ENCODE results near the gene TFDP2.
"Not testable (repeated sequence)": the region's sequence is repeated elsewhere in the genome, so short reads cannot be mapped to it uniquely, and the experiment has no call there.

The TFDP2 gene

GRCh38 chr3:142127941-142128658, 21.2 kb downstream of the TFDP2 start:
- DNase-seq, result no peak

DNA sequence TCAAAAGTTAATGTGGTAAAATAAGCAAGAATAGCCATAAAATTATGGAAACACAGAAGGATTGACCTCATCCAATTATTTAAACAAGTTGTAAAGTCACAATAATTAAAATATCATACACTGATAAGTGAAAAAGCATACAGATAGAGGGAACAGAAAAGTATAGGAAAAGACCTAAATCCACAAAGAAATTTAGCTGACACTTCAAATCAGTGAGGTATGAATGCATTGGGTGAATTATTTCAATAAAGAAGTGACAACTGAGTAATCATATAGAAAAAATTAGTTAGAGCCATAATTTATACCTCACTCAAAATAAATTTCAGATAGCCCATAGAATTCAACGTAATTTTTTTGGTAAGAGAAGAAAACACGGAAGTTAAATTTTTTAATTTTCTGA, 25.1 kb downstream of the TFDP2 start:
- no peak for DNase-seq

- DNase-seq, result no peak
Observed at GRCh38 chr3:142120707-142121106, 28.6 kb downstream of the TFDP2 start.

GRCh38 chr3:142118911-142119310, 30.4 kb downstream of the TFDP2 start:
- DNase-seq, result no peak

GRCh38 chr3:142117056-142117851, 32.1 kb downstream of the TFDP2 start:
- no peak for DNase-seq

GRCh38 chr3:142115867-142116668, 33.3 kb downstream of the TFDP2 start:
- peak; percentile 75 for DNase-seq

GRCh38 chr3:142112601-142113000, 36.7 kb downstream of the TFDP2 start:
- no peak for DNase-seq

- no peak for DNase-seq
Observed at GRCh38 chr3:142106548-142106947, 42.8 kb downstream of the TFDP2 start.

- DNase-seq, result no peak
Observed at GRCh38 chr3:142105991-142106390, 43.4 kb downstream of the TFDP2 start.

GRCh38 chr3:142104763-142105162, 44.6 kb downstream of the TFDP2 start:
- no peak for DNase-seq

GRCh38 chr3:142098964-142099363, 50.4 kb downstream of the TFDP2 start:
- peak; percentile 50 for DNase-seq

GRCh38 chr3:142097099-142097843, 52.1 kb downstream of the TFDP2 start:
- DNase-seq, result no peak

GRCh38 chr3:142095841-142096240, 53.5 kb downstream of the TFDP2 start:
- no peak for DNase-seq

GRCh38 chr3:142088925-142089324, 60.4 kb downstream of the TFDP2 start:
- not testable (repeated sequence) for DNase-seq

DNA sequence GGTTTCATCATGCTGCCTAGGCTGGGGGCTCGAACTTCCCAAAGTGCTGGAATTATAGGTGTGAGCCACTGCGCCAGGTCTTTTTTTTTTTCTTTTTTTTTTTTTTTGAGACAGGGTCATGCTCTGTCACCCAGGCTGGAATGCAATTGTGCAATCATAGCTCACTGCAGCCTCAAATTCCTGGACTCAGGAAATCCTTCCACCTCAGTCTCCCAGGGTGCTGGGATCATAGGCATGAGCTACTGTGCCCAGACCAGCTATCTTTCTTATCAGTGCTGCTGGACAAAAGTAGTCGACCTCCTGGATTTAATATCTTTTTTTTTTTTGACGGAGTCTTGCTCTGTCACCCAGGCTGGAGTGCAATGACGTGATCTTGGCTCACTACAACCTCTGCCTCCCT, 60.8 kb downstream of the TFDP2 start:
- no peak for DNase-seq

DNA sequence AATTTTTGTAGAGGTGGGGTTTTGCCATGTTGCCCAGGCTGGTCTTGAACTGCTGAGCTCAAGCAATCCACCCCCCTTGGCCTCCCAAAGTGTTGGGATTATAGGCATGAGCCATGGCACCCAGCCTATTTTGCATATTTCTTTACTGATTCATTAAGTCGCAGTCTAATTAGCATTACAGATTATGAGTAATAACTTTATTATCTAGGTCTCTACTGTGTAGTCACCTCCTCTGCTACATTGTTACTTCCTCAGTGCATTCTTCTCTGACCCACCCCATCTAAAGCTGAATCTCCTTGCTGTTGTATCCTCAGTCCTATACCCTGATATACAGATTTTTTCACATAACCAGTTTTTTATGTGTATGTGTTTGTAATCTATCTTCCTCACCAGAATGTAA, 61.7 kb downstream of the TFDP2 start:
- no peak for DNase-seq

DNA sequence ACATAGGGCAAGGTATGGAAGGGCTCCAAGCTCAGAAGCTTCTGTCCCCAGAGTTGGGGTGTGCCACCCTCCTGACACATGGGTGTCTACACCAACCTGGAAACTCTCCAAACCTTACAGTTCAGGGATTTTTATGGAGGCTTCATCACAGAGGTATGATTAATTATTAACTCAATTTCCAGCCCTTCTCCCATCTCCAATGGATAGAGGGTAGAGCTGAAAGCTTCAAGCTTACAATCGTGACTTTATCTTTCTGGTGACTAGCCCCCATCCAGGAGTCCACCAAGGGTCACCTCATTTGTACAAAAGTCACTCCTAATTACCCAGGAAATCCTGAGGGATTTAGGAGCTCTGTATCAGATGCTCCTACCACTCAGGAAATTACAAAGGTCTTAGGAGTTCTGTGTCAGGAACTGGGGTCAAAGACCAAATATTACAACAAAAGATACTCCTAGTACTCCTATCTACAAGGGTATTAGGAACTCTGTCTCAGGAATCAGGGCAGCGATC, 62.7 kb downstream of the TFDP2 start:
- DNase-seq, result no peak

DNA sequence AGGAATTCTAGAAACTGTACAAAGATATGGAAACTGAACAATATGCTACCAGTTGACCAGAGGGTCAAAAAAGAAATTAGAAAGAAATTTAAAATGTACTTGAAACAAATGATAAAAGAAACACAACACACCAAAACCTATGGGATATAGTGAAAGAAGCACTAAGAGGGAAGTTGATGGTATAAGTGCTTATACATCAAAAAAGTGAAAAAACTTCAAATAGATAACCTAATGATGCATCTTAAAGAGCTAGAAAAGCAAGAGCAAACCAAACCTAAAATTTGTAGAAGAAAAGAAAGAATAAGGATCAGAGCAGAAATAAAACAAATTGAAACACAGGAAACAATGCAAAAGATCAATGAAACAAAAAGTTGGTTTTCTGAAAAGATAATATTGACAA, 68.2 kb downstream of the TFDP2 start:
- no peak for DNase-seq

DNA sequence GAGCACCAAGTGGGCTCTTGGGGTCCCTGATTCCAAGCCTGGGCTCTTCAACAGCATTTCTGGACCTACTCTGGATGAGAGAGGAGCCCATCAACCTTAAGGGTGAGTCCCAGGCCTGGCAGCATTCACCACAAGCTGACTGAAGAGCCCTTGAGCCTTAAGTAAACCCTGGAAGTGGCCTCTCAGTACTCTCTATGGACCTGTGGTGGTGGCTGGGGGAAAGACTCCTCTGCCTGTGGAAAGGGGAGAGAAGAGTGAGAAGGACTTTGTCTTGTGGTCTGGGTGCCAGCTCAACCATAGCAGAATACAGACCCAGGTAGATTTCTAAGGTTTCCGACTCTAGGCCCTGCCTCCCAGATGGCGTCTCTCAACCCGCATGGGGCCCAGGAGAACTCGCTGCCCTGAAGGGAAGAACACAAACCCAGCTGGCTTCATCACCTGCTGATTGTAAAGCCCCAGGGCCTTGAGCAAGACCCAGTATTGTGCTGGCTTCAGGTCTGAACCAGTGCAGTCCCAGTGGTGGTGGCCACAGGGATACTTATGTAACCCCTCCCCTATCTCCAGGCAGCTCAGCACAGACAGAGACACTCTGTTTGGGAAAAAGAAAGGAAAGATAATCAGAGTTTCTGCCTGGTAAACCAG, 71.4 kb downstream of the TFDP2 start:
- DNase-seq, result no peak

DNA sequence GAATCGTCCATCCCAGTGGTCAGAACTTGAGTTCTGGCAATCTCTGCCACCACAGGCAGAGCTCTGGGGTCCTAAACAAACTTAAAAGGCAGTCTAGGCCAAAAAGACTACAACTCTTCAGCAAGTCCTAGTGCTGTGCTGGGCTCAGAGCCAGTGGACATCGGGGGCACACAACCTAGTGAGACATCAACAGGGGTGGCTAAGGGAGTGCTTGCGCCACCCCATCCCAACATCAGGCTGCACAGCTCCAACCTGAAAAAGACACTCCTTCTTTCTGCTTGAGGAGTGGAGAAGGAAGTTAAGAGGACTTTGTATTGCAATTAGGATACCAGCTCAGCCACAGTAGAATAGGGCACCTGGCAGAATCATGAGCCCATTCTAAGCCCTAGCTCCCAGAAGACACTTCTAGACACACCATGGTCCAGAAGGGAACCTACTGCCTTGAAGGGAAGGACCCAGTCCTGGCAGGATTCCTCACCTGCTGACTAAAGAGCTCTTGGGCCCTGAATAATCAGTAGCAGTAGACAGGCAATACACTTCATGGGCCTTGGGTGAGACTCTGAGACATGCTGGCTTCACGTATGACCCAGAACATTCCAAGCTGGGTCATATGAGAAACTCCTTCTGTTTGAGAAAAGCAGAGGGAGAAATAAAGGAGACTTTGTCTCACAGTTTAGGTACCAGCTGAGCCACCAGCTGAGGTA, 72.0 kb downstream of the TFDP2 start:
- DNase-seq, result no peak

DNA sequence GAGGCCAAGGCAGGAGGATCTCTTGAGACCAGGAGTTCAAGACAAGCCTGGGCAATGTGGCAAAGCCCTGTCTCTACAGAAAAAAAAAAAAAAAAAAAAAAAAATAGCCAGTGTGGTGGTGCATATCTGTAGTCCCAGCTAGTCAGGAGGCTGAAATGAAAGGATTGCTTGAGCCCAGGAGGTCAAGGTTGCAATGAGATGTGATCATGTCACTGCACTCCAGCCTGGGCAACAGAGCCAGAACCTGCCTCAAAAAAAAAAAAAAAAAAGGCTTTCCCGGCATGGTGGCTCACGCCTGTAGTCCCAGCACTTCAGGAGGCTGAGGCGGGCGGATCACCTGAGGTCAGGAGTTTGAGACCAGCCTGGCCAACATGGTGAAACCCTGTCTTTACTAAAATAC, 73.7 kb downstream of the TFDP2 start:
- DNase-seq, result not testable (repeated sequence)
